Measurements from ENCODE around the gene NFAT5. TPM values are rescaled to one million over a fixed set of nuclear protein-coding genes. Genes with fewer than 3 reads are reported as not detected.
"Not testable (repeated sequence)": the region's sequence is repeated elsewhere in the genome, so short reads cannot be mapped to it uniquely, and the experiment has no call there.

The NFAT5 gene, protein sequence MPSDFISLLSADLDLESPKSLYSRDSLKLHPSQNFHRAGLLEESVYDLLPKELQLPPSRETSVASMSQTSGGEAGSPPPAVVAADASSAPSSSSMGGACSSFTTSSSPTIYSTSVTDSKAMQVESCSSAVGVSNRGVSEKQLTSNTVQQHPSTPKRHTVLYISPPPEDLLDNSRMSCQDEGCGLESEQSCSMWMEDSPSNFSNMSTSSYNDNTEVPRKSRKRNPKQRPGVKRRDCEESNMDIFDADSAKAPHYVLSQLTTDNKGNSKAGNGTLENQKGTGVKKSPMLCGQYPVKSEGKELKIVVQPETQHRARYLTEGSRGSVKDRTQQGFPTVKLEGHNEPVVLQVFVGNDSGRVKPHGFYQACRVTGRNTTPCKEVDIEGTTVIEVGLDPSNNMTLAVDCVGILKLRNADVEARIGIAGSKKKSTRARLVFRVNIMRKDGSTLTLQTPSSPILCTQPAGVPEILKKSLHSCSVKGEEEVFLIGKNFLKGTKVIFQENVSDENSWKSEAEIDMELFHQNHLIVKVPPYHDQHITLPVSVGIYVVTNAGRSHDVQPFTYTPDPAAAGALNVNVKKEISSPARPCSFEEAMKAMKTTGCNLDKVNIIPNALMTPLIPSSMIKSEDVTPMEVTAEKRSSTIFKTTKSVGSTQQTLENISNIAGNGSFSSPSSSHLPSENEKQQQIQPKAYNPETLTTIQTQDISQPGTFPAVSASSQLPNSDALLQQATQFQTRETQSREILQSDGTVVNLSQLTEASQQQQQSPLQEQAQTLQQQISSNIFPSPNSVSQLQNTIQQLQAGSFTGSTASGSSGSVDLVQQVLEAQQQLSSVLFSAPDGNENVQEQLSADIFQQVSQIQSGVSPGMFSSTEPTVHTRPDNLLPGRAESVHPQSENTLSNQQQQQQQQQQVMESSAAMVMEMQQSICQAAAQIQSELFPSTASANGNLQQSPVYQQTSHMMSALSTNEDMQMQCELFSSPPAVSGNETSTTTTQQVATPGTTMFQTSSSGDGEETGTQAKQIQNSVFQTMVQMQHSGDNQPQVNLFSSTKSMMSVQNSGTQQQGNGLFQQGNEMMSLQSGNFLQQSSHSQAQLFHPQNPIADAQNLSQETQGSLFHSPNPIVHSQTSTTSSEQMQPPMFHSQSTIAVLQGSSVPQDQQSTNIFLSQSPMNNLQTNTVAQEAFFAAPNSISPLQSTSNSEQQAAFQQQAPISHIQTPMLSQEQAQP (N-terminal part only)
- 100 to 1,000 TPM in 1 of 2 donors, 10 to 100 TPM in 1; 72.4 to 101 TPM for total RNA-seq
- 20.5 TPM for polyA plus RNA-seq (ENCODE audit: insufficient read depth, low read depth, low replicate concordance)
- long read RNA-seq, donor 1, partial matches to known transcripts, result 0 of 1 reads
- long read RNA-seq, donor 1, other reads (novel, unspliced or antisense), result 0 of 1 reads
- long read RNA-seq, donor 2, result 0 reads

DNA sequence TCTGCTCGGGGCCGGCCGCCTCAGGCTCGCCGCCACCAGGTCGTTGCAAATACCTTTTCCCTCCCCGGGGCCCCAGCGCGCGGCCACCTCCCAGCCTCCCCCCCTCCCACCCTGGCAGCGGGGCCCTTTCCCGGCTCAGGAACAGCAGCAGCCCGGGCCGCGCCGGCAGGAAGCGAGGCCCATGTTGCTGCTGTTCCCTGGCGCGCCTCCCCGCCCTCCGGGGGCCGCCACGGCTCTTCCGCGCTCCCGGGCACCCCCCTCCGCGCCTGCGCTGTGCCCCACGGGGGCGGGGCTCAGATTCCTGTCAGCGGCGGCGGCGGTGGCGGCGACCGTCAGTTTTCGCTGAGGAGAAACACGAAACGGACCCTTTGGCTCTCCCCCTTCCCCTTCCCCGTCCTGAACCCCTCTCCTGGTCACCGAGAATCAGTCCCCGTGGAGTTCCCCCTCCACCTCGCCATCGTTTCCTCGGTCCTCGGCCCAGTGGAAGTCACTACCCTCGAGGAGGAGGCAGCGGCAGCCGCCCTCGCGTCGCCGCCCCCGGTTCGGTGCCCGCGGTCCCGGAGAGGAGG is at the start of gene NFAT5:
TSS of gene NFAT5 (plus strand) at position 296 of the 569 bp plus-strand sequence. CDS start 336 bp downstream, outside the sequence.
- WGBS, 2 donors, result 0 to 1% methylated on average over 8 to 44 of the region's 60 CpGs
- Histone ChIP-seq H3K27ac (peak within 1 kb of the TSS; percentile 93 to 99), H3K4me3 (peak within 1 kb of the TSS; percentile 92 to 98), H3K4me1 (peaks cover 19% of the 10 kb centered on the region), H3K27me3 (no peaks in the 10 kb centered on the region), H3K9me3 (no peaks in the 10 kb centered on the region), H3K36me3 (ENCODE audit: low read depth, missing control alignments) (no peaks in the 10 kb centered on the region)
- DNase-seq, result peak; percentile 94
- TF ChIP-seq, protein P1, sequence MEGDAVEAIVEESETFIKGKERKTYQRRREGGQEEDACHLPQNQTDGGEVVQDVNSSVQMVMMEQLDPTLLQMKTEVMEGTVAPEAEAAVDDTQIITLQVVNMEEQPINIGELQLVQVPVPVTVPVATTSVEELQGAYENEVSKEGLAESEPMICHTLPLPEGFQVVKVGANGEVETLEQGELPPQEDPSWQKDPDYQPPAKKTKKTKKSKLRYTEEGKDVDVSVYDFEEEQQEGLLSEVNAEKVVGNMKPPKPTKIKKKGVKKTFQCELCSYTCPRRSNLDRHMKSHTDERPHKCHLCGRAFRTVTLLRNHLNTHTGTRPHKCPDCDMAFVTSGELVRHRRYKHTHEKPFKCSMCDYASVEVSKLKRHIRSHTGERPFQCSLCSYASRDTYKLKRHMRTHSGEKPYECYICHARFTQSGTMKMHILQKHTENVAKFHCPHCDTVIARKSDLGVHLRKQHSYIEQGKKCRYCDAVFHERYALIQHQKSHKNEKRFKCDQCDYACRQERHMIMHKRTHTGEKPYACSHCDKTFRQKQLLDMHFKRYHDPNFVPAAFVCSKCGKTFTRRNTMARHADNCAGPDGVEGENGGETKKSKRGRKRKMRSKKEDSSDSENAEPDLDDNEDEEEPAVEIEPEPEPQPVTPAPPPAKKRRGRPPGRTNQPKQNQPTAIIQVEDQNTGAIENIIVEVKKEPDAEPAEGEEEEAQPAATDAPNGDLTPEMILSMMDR (IDR thresholded peaks at IDR 0.05), result peak in 1 of 3 experiments; percentile 2
- TF ChIP-seq POLR2A (IDR thresholded peaks at IDR 0.05), result peak; percentile 59
- intact Hi-C loops (cut with DNase I; ENCODE audit: low total_unique reads), result no loop called here

DNA sequence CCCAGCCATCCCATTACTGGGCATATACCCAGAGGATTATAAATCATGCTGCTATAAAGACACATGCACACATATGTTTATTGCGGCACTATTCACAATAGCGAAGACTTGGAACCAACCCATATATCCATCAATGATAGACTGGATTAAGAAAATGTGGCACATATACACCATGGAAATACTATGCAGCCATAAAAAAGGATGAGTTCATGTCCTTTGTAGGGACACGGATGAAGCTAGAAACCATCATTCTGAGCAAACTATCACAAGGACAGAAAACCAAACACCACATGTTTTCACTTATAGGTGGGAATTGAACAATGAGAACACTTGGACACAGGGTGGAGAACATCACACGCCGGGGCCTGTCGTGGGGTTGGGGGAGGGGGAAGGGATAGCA is 47.9 kb upstream of the NFAT5 start:
- H3K4me1 ChIP-seq; H3K4me3 ChIP-seq; DNase-seq; H3K27me3 ChIP-seq; H3K27ac ChIP-seq; intact Hi-C loops (cut with DNase I; ENCODE audit: low total_unique reads); H3K9me3 ChIP-seq; H3K36me3 ChIP-seq (ENCODE audit: low read depth, missing control alignments): not testable (repeated sequence)
- WGBS, 2 donors, result 95 to 97% methylated on average over 6 of the region's 6 CpGs

- TF ChIP-seq, protein P1 (IDR thresholded peaks at IDR 0.05), result no peak
- TF ChIP-seq POLR2A (IDR thresholded peaks at IDR 0.05), result no peak
- no peak overlapping the region for H3K27ac ChIP-seq
- intact Hi-C loops (cut with DNase I; ENCODE audit: low total_unique reads), result no loop called here
- H3K9me3 ChIP-seq, result no peaks in the 10 kb centered on the region
- no peaks in the 10 kb centered on the region for H3K4me1 ChIP-seq
- WGBS, 2 donors, result 98% methylated on average over 4 of the region's 4 CpGs
- no peak overlapping the region for H3K4me3 ChIP-seq
- H3K36me3 ChIP-seq (ENCODE audit: low read depth, missing control alignments), result no peaks in the 10 kb centered on the region
- DNase-seq, result no peak
- H3K27me3 ChIP-seq, result no peaks in the 10 kb centered on the region
Measured at GRCh38 chr16:69520413-69520799, 45.4 kb upstream of the NFAT5 start.

- Histone ChIP-seq H3K4me3 (no peak overlapping the region), H3K27me3 (no peaks in the 10 kb centered on the region), H3K36me3 (ENCODE audit: low read depth, missing control alignments) (no peaks in the 10 kb centered on the region), H3K4me1 (no peaks in the 10 kb centered on the region), H3K9me3 (no peaks in the 10 kb centered on the region), H3K27ac (no peak overlapping the region)
- DNase-seq, result no peak
- intact Hi-C loops (cut with DNase I; ENCODE audit: low total_unique reads), result no loop called here
- WGBS, 2 donors, result 72 to 84% methylated on average over 3 of the region's 3 CpGs
- TF ChIP-seq, protein P1 (IDR thresholded peaks at IDR 0.05), result no peak
- TF ChIP-seq POLR2A (IDR thresholded peaks at IDR 0.05), result no peak
Measured at GRCh38 chr16:69520800-69521602, 44.8 kb upstream of the NFAT5 start.

Measured in testis (tissue), 5 donors.